ENCODE data around the gene TSPOAP1.

- TF ChIP-seq, protein P1, sequence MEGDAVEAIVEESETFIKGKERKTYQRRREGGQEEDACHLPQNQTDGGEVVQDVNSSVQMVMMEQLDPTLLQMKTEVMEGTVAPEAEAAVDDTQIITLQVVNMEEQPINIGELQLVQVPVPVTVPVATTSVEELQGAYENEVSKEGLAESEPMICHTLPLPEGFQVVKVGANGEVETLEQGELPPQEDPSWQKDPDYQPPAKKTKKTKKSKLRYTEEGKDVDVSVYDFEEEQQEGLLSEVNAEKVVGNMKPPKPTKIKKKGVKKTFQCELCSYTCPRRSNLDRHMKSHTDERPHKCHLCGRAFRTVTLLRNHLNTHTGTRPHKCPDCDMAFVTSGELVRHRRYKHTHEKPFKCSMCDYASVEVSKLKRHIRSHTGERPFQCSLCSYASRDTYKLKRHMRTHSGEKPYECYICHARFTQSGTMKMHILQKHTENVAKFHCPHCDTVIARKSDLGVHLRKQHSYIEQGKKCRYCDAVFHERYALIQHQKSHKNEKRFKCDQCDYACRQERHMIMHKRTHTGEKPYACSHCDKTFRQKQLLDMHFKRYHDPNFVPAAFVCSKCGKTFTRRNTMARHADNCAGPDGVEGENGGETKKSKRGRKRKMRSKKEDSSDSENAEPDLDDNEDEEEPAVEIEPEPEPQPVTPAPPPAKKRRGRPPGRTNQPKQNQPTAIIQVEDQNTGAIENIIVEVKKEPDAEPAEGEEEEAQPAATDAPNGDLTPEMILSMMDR (conservative IDR thresholded peaks at IDR 0.05) = no peak
- no peak for TF ChIP-seq ZFX (IDR thresholded peaks at IDR 0.05)
Observed at GRCh38 chr17:58344791-58345157, 16.2 kb upstream of the TSPOAP1 start.
